GM21367 (cell line): ENCODE measurements around the gene MFNG.

Experiments
- ATAC-seq: cut with Tn5 transposase; IDR thresholded peaks from one replicate; pipeline ENCODE4 v1.9.1; 2021; ENCODE audit not compliant: unreplicated experiment

Gene MFNG

GRCh38 chr22:37497062-37497599, 10.9 kb upstream of the MFNG start:
- no peak for ATAC-seq

DNA sequence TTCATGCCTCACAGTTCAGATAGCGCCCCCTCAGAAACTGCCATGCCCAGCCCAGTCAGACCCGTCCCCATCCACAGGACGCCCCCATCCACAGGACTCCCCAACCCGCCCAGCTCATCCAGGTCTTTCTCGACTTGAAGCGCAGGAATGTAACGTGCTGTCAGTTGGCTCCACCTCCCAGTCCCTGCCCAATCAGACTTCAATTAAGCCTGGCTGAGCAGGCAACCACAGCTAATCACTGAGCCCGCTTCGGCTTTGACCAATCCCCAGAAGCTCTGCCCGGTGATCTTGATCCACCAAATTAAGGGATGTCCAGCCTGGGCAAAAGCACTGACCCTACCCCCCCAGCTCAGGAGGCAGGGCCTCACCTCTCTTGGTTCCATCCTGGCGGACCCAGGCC, 10.5 kb upstream of the MFNG start:
- no peak for ATAC-seq

DNA sequence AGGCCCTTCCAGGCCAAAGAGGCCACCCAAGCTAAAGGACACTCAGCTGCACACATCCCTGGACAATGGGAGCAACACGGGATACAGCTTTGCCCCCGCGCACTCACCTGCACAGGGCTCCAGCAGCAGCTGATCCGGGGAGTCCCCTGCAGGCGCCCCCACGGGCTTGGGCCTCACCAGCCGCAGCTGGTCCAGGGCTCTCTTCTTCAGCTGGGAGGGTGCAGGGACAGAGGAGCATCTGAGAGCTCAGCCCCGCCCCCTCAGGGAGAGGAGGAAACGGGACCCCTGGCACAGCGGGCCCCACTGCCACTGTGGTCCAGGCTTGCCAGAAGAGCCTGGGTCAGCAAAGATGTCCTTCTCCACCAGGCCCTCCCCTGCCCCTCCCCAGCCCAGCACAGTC, 7.8 kb upstream of the MFNG start:
- ATAC-seq = no peak

DNA sequence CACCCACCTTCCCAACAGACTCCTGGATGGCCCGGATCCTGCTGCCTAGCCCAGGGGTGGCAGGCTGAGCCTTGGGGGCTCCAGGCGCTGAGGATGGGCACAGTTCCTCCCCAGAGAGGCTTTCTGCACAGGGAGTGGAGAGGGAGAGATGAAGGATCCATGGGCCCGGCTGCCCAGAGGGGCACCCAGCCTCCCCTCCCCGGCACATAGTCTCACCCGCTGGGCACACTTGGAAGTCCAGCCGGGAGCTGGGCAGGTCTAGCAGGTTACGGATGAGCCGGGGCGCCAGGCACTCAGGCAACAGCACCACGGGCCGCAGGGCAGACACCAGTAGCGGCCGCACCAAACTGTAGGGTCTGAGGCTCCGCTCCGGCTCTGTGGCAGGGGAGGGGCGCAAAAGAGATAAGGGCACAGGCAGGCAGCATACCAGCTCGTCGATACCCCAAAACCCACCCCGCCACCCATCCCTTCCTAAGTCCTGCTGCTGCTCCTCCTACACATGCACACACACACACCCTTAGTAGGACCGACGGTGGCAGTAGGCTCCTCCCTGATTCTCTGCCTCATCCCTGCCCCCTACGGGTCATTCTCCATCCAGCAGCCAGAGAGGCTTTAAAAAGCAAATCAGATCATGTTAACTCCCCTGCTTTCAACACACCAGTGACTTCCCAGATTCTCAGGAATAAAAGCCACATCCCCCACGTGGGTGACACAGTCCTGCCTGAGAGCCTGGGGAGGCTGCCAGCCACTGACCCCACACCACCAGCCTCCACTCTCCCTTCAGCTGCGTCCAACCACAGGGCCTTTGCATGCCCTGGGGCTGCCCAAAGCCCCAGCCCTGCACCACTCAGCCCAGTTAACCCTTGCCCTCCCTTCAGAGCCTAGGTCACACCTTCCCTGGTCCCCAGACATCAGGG, 6.5 kb upstream of the MFNG start:
- no peak for ATAC-seq

GRCh38 chr22:37491559-37492427, 5.6 kb upstream of the MFNG start:
- ATAC-seq = no peak

- ATAC-seq = no peak
Measured at GRCh38 chr22:37491106-37491505, 4.9 kb upstream of the MFNG start.

DNA sequence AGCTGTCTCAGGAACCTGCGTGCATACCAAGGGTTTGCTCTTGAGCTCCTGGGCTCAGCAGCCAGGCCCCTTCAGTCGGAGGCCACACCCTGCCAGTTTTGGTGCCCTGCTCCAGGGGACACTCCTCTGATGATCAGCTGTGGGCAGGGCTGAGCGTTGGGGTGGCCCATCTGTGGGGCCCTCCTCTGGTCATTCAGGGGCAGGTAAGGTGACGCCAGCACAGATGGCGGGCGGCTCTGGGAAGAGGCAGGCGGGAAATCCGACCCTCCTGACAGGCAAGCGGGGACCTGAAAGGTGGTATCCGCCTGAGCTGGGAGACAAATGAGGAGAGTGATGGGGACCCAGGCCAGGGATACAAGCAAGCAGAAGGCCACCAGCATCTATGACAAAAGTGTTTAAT, 3.8 kb upstream of the MFNG start:
- no peak for ATAC-seq

GRCh38 chr22:37488337-37489135, 2.4 kb upstream of the MFNG start:
- ATAC-seq = no peak

DNA sequence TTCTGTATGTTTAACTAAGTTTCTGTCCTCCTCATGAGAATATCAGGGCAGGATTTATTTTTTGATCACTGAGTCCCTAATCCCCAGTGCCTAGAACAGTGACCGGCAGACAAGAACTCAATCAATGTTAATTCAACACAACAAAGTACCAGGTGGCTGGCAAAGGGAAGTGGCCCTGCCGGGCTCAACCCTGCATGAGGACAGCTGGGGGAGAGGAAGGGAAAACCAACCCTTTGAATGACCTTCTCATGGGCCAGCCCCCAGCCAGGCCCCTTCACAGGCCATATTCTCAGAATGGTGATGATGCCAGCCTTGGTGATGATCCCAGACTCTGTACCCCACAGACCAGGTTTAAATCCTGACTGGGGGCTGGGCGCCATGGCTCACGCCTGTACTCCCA, 1.4 kb upstream of the MFNG start:
- no peak for ATAC-seq

GRCh38 chr22:37487129-37487528, 945 bp upstream of the MFNG start:
- ATAC-seq = no peak

DNA sequence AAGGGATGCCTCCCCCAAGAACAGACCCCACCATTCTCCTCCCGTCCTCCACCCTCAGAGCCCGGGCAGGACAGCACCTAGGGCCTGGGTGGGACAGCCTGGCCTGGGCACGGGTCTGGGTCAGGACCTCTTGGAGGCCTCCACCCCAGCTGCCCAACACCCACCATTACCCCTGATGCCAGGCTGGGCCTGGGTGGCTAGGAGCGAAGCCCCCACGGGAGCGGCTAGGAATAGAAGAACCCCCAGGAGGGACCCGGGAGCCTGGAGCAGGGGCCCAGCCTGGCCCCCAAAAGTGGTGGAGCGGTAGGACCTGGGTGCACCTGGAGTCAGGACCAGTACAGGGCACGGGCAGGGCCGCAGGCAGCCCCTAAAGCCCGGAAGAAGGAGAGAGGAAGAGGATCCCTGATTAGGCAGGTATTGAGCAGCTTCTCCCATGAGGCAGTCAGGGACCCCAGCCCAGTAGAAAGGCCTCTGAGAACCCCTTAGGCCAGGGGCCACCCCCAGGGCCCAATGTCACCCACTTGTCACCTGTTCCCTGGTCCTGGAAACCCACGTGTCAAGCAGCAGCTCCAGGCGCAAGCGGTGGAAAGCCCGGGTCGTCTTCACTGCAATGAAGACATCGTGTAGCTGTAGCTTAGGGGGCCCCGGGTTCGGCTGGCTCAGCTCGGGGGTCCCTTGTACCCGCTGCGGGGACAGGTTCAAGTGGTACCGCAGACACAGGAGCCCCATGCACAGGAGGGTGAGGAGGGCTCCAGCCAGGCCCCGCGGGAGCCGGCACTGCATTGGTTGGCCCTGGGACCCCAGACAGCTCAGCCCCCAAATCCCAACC, 575 bp downstream of the MFNG start:
- ATAC-seq = no peak

GRCh38 chr22:37484480-37485394, 1.4 kb downstream of the MFNG start:
- ATAC-seq = no peak

DNA sequence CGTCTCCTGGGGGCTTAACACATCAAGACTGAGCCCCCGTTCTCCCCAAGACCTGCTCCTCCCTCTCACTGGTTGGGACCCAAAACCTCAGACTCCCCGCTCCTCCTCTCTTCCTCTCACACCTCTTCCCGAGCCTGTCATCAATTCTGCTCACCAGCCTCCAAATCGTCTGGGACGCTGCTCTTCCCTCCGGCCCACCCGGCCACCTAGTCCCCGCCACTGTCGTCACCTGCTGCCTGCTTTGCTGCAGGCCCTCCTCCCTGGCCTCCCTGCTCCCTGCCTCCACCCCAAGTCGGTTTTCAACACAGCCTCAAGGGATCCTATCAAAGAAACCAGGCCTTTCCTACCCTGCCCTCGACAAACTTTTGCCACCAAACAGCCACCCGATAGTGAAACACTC, 3.1 kb downstream of the MFNG start:
- no peak for ATAC-seq

DNA sequence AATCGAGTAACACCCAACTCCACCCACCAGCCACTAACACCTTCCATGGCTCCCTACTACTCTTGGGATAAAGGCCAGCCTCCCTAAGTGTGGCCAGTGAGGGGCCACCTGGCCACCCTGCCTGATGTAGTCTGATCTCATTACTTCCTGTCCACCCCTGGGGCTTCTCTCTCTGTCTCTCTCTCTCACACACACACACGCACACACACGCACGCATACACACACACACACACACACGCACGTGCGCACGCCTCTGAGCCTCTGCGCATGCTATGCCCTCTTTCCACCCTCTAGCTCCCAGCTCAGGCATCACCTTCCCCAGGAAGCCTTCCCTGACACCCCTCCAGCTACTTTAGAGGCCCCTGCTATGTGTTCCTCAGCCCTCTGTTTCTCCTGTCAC, 3.9 kb downstream of the MFNG start:
- ATAC-seq = no peak

- no peak for ATAC-seq
Measured at GRCh38 chr22:37481347-37481907, 4.8 kb downstream of the MFNG start.

DNA sequence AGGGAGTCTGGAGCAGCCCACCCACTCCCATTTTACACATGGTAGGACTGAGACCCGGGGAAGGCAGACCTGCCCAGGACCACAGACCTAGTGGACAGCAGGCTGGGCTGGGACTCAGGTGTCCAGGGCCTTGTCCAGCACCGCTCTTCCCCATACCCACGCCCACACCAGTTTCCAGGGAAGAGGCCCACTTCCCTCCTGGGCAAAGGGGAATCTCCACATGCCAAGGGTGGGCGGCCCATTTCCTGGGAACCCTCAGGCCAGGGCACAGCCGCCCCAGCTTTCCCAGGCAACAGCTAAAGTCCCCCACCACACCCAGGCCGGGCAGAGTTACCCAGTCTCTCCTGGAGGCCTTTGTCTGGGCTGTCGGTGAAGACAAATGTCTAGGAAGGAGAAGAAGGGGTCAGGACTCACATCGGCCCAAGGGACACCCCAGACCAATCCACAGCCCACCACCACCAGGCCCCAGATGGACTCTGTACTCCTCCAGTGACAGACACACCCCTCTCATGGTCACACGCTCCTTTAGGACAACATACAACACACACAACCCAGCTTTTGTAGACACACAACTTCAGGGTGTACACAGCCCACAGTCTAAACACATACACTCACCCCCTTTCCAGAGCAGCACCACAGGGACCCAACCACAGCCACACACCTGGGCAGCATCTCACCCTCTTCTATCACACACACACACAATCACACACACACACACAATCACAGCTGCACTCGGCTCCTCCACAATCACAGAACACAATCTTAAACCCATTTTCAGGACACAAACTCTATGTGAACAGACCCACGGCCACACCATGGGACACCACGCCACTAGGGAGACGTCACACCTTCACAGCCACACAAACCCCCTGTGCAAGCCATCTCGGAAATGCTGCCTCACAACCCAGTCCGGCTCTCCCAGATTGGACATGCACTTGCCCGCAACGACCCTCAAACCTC, 5.5 kb downstream of the MFNG start:
- ATAC-seq = no peak

- no peak for ATAC-seq
Measured at GRCh38 chr22:37479196-37479595, 7.0 kb downstream of the MFNG start.
